ENCODE measurements around the gene ACP4.
"Not testable (repeated sequence)": the region's sequence is repeated elsewhere in the genome, so short reads cannot be mapped to it uniquely, and the experiment has no call there.

ACP4 gene, protein sequence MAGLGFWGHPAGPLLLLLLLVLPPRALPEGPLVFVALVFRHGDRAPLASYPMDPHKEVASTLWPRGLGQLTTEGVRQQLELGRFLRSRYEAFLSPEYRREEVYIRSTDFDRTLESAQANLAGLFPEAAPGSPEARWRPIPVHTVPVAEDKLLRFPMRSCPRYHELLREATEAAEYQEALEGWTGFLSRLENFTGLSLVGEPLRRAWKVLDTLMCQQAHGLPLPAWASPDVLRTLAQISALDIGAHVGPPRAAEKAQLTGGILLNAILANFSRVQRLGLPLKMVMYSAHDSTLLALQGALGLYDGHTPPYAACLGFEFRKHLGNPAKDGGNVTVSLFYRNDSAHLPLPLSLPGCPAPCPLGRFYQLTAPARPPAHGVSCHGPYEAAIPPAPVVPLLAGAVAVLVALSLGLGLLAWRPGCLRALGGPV

DNA sequence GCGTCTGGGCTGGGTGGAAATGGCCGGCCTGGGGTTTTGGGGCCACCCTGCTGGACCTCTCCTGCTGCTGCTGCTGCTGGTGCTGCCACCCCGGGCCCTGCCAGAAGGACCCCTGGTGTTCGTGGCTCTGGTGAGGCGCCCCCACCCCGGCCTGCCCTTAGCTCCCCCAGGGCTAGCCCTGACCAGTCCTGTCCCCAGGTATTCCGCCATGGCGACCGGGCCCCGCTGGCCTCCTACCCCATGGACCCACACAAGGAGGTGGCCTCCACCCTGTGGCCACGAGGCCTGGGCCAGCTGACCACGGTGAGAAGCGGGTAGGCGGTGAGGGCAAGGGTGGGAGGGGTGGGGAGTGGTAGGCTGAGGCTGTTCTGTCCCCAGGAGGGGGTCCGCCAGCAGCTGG lies at the start of gene ACP4:
Gene ACP4, plus strand, starts transcription at position 20 of the 400 bp plus-strand sequence. Its CDS starts 0 bp downstream, at position 20.
- no peak for DNase-seq

DNA sequence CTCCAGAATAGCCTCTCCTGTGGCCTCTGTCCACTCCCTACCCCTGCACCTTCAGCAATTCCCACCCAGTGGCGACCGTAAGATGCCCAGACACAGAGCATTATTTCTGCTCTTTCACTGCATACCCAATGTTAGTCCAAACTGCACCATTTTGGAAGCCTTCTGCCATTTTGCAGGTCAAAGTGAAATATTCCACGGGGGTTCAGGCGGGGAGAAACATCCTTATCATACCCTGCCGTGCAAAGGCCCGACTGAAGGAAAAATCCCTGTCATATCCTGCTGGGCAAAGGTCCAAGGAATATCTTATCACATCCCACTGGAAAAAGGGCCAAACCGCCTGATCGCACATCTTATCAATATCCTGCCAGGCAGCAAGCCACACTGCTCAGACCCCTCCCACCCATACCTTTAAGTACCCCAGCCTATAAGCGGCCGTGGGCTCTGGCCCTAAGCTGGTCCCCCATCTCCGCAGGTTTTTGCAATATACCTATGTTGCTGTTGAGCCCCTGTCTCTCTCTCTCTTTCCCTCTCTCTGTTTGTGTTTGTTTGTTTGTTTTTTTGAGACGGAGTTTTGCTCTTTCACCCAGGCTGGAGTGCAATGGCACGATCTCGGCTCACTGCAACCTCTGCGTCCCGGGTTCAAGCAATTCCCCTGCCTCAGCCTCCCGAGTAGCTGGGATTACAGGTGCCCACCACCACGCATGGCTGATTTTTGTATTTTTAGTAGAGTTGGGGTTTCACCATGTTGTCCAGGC lies 48.9 kb upstream of the ACP4 start:
- DNase-seq: no peak

DNA sequence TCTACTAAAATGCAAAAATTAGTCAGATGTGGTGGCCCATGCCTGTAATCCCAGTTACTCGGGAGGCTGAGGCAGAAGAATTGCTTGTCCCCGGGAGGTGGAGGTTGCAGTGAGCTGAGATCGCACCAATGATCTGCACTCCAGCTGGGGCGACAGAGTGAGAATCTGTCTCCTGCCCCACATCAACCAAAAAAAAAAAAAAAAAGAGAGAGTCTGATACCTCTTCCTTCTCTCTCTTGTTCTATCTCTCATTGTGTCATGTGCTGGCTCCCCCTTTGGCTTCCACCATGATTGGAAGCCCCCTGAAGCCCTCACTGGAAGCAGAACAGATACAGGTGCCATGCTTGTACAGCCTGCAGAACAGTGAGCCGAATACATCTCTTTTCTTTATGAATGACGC lies 46.7 kb upstream of the ACP4 start:
- DNase-seq: no peak

DNA sequence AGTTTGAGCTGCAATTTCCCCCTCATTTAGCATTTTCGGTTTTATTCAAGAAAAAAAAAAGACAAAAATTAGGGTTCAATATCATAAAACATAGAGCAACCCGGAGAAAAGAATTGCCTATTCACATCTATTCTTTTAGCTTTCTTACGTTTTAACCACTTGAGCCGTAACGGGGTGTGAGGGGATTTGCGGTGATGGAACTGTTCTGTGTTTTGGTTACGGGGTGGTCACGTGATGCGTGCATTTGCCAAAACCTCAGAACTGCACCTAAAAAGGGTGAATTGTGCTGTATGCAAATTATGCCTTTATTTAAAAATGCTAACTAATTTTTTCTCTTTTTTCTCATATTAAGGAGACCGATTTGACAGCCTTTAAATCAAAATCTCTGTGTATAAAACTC lies 45.0 kb upstream of the ACP4 start:
- DNase-seq: no peak

DNA sequence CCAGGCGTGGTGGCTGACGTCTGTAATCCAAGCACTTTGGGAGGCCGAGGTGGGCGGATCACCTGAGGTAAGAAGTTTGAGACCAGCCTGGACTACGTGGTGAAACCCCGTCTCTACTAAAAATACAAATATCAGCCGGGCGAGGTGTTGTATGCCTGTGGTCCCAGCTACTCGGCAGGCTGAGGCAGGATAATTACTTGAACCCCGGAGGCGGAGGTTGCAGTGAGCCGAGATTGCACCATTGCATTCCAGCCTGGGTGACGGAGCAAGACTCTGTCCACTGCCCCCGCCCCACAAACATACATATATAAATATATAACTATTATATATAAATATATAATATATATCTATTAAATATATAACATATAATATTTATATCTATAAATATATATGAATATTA lies 43.1 kb upstream of the ACP4 start:
- not testable (repeated sequence) for DNase-seq

DNA sequence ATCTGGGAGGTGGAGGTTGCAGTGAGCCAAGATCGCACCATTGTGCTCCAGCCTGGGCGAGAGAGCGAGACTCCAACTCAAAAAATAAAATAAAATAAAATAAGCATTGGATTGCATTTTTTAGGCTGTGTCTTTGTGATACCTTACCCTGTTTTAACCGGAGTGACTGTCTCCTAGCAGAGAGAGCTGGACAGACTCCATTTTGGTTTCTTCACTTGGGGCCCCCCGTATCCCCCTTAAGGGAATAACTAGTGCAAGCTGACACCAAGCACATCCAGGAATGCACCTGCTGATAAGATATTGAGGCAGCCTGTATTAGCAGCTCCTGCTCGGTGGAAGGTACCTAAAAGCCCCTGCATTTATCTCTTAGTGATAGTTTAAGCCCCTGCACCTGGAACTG lies 40.7 kb upstream of the ACP4 start:
- no peak for DNase-seq

DNA sequence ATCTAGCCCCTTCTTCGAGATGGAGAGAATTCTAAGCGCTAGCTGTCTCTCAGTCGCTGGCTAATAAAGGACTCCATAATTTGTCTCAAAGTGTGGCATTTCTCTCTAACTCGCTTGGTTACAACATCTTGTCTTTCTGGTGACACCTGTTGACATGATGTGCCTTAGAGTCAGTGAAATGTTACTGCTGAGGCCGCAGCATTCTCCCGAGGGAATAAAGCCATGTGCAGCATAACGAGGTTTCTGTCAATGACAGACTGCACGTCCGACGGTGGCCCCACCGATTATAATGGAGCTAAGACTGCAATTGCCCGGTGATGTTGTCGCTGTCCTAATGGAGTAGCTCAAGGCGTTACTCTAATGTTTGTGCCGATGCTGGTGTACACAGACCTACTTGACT lies 40.2 kb upstream of the ACP4 start:
- no peak for DNase-seq

DNA sequence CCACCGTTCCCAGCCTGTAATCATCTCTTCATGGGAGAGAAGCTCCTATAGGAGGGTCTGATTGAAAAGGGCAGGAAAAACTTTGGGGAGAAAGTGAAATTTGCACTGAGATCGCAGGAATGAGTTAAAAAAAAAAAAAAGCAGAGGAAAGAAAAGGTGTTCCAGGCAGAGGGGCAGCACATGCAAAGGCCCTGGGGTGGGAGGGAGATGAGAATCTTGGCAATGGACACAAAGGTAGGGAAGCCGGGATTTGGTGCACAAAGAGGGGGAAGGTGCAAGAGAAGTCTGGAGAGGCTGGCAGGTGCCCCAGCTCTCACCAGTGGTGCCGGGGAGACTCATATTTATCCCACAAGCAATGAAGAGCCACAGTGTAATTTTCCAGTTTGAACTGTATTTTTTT lies 36.3 kb upstream of the ACP4 start:
- no peak for DNase-seq

DNA sequence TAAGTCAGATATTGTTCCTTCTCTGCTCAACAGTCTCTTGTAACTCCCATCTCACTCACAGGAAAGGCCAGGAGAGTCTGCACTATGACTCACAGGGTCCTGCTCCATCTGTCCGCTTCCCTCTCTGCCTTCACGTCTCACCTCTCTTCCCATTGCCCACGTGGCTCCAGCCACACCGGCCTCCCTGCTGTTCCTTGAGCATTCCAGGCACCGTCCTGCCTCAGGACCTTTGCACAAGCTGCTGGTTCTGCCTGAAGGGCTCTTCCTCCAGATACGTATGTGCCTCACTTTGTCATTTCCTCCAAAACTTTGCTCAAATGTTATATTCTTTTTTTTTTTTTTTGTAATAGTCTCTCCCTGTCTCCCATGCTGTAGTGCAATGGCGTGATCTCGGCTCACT lies 34.0 kb upstream of the ACP4 start:
- DNase-seq: not testable (repeated sequence)

DNA sequence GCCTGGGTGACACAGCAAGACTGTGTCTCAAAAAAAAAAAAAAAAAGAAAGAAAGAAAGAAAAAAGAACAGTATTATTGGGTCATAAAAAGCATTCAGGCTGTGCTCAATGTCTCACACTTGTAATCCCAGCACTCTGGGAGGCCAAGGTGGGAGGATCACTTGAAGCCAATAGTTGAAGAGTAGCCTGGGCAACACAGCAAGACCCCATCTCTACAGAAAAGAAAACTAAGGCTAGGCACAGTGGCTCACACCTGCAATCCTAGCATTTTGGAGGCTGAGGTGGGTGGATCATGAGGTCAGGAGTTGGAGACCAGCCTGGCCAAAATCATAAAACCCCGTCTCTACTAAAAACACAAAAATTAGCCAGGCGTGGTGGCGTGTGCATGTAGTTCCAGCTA lies 32.6 kb upstream of the ACP4 start:
- not testable (repeated sequence) for DNase-seq

DNA sequence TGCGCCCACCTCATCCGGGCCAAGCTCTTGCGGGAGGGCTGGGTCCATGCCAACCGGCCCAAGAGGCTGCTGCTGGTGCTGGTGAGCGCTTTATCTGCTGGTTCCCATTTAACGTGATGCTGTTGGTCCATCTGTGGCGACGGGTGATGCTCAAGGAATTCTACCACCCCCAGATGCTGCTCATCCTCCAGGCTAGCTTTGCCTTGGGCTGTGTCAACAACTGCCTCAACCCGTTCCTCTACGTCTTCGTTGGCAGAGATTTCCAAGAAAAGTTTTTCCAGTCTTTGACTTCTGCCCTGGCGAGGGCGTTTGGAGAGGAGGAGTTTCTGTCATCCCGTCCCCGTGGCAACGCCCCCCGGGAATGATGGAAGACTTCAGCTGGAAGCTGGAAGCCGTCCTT lies 31.1 kb upstream of the ACP4 start:
- not testable (repeated sequence) for DNase-seq

DNA sequence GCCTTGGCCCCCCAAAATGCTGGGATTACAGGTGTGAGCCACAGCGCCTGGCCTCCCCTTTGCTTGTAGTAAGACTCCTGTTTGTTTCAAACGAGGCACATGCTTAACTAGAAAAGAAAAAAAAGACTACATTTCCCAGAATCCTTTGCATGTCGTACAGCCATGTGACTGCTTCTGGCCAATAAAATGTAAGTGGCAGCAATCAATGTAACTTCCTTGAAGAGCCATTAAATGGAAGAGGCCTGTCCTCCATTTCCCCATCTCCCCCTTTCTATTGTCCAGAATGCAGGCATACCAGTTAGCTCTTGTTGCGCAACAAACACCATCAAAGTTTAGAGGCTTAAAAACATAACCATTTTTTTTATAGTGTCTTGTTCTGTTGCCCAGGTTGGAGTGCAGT lies 30.3 kb upstream of the ACP4 start:
- no peak for DNase-seq

DNA sequence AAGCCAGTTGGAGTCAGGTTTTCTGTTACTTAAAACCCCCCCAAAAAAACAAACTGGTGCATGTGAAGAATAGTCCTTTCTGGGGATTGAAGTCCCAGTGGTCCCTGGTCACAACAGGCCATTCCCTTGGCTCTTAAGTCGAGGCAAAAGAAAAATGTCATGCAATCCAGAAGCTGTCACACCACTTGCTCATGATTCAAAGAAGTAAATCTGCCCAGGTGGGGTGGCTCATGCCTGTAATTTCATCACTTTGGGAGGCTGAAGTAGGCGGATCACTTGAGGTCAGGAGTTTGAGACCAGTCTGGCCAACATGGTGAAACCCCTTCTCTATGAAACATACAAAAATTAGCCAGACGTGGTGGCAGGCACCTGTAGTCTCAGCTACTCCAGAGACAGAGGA lies 28.7 kb upstream of the ACP4 start:
- DNase-seq: not testable (repeated sequence)

DNA sequence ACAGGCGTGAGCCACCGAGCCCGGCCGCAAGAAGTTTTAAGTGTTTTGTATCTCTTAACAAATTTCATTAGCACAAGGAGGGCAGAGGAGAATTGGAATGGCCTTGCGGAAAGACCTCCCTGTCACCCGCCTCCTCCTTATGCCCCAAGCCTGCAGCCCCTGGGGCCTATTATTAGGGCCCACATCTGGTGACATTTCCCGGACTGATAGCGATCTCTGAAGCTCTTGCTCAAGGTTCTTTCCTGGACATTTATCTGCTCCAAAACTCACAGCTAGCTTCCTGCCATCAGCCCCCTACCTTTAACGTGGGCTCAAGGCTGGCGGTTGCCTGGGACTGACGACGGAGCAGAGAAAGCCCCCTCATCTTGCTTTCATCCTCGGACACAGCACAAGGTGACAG lies 26.7 kb upstream of the ACP4 start:
- DNase-seq: not testable (repeated sequence)

DNA sequence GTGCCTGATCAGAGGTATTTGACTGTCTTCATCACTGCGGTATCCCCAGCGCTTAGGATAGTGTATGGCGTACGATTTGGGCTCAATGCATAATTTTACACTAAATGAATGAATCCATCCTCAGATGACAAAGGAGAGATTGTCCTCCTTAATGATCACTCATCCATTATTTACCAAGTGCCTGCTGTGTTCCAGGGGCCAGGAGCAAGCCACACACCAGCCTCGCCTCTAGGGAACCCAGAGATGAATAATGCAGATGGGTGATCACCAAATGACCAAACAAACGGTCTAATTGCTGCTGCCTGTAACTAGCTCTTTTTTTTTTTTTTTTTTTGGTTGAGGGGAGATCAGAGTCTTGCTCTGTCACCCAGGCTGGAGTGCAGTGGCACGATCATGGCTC lies 25.8 kb upstream of the ACP4 start:
- no peak for DNase-seq

DNA sequence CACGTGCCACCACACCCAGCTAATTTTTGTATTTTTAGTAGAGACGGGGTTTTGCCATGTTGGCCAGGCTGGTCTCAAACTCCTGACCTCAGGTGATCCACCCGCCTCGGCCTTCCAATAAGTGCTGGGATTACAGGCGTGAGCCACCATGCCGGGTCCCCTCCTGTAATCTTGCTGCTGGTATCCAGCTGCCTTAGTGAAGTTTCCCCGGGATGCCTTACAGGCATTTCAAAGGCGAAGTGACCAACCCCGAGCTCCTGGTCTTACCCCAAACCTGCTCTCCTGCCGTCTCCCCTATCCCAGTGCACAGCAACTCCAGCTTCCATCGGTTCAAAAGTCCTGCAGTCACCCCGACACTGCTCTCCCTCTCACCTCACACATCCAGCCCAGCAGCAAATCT lies 23.5 kb upstream of the ACP4 start:
- DNase-seq: not testable (repeated sequence)

DNA sequence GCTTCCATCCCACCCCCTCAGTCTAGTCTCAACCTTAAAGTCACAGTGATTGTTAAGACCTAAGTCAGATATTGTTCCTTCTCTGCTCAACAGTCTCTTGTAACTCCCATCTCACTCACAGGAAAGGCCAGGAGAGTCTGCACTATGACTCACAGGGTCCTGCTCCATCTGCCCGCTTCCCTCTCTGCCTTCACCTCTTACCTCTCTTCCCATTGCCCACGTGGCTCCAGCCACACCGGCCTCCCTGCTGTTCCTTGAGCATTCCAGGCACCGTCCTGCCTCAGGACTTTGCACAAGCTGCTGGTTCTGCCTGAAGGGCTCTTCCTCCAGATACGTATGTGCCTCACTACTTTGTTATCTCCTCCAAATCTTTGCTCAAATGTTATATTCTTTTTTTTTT lies 23.0 kb upstream of the ACP4 start:
- DNase-seq: not testable (repeated sequence)

DNA sequence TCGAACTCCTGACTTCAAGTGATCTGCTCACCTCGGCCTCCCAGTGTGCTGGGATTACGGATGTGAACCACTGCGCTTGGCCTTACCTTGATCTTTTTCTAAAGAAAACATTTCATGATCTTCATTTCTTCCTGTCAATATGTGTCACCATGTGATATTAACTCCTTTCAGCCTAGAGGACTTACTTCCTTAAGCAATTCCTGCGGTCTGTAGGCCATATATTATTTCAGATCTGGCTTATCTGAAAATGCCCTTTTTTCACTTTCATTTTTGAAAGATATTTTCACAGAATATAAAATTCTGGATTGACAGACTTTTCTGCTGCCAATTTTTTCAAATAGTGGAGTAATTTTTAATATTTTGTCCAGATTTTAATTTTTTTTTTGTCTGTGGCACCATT lies 21.9 kb upstream of the ACP4 start:
- DNase-seq: no peak

DNA sequence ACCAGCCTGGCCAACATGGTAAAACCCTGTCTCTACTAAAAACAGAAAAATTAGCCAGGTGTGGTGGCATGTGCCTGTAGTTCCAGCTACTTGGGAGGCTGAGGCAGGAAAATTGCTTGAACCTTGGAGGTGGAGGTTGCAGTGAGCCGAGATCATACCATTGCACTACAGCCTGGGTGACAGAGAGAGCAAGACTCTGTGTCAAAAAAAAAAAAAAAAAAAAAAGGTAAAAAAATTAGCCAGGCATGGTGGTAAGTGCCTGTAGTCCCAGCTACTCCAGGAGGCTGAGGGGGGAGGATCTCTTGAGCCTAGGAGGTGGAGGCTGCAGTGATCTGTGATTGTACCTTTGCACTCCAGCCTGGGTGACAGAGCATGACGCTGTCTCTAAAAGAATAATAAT lies 20.1 kb upstream of the ACP4 start, which contains the start of gene GPR32:
Gene GPR32, plus strand, starts transcription at position 301 of the 400 bp plus-strand sequence. CDS start 137 bp downstream, outside the sequence.
- DNase-seq: not testable (repeated sequence)

DNA sequence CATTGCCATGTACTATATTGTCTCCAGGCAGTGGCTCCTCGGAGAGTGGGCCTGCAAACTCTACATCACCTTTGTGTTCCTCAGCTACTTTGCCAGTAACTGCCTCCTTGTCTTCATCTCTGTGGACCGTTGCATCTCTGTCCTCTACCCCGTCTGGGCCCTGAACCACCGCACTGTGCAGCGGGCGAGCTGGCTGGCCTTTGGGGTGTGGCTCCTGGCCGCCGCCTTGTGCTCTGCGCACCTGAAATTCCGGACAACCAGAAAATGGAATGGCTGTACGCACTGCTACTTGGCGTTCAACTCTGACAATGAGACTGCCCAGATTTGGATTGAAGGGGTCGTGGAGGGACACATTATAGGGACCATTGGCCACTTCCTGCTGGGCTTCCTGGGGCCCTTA lies 19.3 kb upstream of the ACP4 start:
- DNase-seq: no peak

DNA sequence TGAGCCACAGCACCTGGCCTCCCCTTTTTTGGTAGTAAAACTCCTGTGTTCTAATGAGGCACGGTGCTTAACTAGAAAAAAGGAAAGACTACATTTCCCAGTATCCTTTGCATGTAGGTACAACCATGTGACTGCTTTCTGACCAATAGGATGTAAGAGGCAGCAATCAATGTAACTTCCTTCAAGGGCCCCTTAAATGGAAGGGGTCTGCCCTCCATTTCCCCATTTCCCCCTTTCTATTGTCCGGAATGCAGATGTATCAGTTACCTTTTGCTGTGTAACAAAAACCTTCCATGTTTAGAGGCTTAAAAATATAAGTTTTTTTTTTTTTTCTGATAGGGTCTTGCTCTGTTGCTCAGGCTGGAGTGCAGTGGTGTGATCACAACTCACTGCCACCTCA lies 17.7 kb upstream of the ACP4 start:
- no peak for DNase-seq

DNA sequence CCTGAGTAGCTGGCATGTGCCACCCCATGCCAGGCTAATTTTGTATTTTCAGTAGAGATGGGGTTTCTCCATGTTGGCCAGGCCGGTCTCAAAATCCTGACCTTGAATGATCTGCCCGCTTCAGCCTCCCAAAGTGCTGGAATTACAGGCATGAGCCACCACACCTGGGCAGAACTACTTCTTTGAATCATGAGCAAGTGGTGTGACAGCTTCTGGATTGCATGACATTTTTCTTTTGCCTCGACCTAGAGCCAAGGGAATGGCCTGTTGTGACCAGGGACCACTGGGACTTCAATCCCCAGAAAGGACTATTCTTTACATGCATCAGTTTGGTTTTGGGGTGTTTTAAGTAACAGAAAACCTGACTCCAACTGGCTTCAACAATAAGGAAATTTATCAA lies 17.3 kb upstream of the ACP4 start:
- not testable (repeated sequence) for DNase-seq

DNA sequence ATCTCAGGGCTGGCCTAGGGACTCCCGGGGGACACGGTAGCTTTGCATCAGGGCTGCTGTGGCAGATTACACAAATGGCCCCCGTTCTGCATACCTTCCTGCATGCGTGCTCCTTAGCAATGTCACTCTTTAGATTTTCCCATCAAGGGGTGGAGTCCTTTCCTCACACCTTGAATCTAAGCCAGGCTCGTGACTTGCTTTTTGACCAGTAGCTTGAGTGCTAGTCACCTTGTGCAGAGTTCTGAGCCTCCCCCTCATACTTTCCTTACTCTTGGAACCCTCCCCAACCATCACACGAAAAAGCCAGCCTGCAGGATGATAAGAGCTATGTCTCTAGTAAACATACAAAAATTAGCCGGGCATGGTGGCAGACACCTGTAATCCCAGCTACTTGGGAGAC lies 16.8 kb upstream of the ACP4 start:
- not testable (repeated sequence) for DNase-seq

DNA sequence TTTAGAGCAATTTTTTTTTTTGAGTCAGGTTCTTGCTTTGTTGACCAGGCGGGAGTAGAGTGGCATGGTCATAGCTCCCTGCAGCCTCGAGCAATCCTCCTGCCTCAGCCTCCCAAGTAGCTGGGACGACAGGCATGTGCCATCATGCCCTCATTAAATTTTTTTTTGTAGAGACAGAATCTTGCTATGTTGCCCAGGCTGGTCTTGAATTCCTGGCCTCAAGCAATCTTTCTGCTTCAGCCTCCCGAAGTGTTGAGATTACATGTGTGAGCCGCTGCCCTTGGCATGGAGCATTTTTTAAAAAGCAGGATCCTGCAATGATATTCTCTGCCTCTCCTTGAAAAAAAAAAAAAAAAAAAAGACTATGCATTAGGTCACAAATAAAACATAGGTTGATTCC lies 14.1 kb upstream of the ACP4 start:
- no peak for DNase-seq
